HG03045 (cell line): ENCODE data around the gene LSM7.
"Not testable (repeated sequence)": the region's sequence is repeated elsewhere in the genome, so short reads cannot be mapped to it uniquely, and the experiment has no call there.

Experiments
- ATAC-seq: cut with Tn5 transposase; IDR thresholded peaks from one replicate; pipeline ENCODE4 v1.9.1; 2021; ENCODE audit warnings: mild to moderate bottlenecking, moderate library complexity; ENCODE audit not compliant: unreplicated experiment

The LSM7 gene

GRCh38 chr19:2355168-2356035 is 27.0 kb upstream of the LSM7 start:
- ATAC-seq, result no peak

DNA sequence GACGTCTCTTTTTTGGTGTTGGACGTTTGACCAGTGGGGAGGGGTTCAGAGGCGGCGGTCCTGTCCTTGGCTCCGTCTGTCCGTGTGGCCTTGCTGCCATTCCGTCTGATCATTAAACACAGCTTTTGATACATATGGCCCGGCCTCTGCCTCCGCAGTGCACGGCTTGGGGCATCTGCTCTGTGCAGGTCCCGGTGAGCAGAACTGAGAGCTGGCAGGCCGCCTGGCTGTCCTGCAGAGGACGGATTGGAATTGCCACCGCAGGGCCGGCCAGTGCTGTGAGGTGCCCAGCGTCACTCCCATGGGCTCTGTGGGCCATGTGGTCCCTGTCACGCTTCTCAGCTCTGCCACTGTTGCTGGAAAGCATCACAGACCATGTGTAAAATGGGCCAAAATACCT is 26.3 kb upstream of the LSM7 start:
- ATAC-seq, result no peak

DNA sequence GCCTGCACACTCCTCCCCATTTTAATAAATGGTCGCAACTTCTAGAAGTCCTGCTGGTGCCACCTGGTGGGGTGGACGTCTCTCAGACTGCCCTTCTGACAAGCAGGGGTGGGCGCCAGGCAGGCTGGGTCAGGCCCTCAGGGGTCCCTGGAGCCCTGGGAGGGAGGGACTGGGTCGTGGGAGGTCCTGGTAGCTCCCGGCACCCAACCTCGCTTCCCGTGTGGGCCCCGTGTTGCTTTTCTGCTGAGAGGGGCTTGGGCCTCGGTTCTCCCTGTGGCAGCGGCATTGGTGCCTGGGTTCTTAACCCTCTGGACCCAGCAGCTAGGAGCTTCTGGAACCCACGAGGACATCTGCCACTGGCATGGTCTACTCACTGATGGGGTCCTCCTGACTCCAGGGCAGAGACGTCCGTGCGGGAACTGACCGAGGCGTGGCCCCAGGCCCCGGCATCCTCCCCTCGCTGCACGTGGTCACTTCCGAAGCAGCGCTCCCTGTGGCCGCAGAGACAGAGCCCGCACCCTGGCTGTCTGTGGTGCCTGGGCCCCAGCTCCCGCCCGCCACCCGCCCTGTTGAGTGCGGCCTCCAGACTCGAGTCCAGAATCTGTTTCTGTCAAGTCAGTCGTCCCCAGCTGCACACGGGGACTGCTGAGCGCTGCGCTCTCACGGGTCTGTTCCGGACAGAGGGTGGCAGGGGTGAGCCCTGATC is 25.7 kb upstream of the LSM7 start:
- ATAC-seq, result no peak

GRCh38 chr19:2353159-2353886 is 24.9 kb upstream of the LSM7 start:
- ATAC-seq, result no peak

- no peak for ATAC-seq
Observed at GRCh38 chr19:2352121-2352520, 23.7 kb upstream of the LSM7 start.

GRCh38 chr19:2351591-2351990 is 23.2 kb upstream of the LSM7 start:
- no peak for ATAC-seq

GRCh38 chr19:2350656-2351055 is 22.3 kb upstream of the LSM7 start:
- ATAC-seq, result no peak

- not testable (repeated sequence) for ATAC-seq
Observed at GRCh38 chr19:2349818-2350217, 21.4 kb upstream of the LSM7 start.

DNA sequence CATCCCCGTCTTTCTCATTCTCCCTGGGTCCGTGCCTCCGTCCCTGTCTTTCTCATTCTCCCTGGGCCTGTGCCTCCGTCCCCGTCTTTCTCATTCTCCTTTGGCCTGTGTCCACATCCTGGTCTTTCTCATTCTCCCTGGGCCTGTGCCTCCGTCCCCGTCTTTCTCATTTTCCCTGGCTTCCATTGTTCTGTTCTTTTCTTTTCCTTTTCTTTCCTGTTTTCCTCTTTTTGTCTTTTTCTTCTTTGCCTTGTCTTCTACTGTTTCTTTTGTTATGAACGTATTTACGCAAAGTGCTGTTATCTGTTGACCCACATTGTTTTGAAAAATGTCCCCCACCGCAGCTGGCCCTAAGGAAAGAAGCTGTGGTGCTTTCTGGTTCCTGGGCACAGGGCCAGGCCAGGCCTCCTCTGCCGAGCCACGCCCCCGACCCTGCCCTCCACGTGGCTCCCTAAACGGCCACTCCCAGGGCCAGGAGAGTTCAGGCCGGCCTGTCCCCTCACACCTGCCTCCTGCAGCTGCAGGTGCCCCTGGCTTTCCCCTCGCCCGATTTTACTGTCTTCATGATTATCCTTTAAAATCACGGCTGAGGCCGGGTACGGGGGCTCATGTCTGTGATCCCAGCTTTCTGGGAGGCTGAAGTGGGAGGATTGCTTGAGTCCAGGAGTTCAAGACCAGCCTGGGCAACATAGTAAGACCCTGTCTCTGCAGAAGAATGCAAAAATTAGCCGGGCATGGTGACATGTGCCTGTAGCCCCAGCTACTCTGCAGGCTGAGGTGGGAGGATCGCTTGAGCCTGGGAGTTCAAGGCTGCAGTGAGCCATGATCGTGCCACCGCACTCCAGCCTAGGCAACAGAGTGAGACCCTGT is 17.6 kb upstream of the LSM7 start:
- ATAC-seq, result no peak

- no peak for ATAC-seq
Observed at GRCh38 chr19:2345076-2345475, 16.7 kb upstream of the LSM7 start.

- ATAC-seq, result no peak
Observed at GRCh38 chr19:2344381-2344870, 16.0 kb upstream of the LSM7 start.

DNA sequence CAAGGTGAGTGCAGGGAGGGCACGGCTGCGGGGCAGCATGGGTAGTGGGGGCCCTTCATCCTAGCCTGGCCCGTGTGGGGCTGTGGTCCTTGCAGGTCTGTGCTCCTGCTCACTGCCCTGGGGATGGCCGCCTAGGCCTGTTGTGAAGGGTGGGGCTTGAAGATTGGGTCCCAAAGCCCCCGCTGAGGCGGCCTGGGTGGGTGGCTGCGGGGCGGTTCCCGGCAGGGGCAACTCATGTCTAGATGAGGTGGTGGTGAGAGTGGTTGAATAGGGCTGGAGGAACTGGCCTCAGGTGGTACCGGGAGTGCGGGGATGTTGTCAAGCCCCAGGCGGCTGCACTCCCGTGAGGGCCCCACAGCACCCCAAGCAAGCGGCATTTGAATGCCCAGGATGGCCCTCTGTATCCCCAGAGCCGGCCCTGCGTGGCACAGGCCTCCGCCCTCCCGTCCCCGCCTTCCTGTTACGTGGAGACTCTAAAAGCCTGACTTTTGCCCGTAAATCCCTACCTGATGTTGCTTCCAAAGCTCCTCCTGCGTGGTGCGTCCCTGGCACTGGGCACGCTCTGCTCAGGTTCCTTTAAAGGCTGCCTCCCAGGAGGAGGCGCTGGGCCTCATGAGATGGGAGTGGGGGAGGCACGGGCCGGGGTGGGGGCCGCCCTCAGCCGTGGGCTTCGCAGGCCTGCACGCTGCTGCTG is 15.1 kb upstream of the LSM7 start:
- ATAC-seq, result no peak

DNA sequence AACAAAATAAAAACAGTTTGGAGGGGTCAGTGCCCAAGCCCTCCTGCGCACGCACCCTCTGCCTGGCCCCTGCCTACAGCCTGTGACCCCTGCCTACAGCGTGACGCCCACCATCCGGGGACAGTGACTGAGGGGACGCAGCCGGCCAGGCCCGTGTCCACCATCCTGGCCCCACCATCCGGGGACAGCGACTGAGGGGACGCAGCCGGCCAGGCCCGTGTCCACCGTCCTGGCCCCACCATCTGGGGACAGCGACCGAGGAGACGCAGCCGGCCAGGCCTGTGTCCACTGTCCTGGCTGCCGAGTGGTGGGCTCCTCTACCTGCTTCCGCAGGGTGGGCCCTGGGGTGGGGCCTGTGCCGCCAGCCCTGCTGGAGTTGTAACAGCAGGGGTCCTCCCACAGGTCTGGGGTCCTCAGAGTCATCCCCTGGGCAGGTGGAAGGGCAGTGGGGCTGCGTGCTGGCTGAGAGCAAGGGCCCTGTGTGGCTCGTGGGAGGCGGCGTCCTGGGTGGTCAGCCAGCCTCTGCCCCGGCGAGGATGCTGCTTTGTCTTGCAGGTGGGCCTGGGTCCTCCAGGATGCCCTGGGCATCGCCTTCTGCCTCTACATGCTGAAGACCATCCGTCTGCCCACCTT is 14.4 kb upstream of the LSM7 start:
- no peak for ATAC-seq

GRCh38 chr19:2341982-2342381 is 13.6 kb upstream of the LSM7 start:
- ATAC-seq, result no peak

DNA sequence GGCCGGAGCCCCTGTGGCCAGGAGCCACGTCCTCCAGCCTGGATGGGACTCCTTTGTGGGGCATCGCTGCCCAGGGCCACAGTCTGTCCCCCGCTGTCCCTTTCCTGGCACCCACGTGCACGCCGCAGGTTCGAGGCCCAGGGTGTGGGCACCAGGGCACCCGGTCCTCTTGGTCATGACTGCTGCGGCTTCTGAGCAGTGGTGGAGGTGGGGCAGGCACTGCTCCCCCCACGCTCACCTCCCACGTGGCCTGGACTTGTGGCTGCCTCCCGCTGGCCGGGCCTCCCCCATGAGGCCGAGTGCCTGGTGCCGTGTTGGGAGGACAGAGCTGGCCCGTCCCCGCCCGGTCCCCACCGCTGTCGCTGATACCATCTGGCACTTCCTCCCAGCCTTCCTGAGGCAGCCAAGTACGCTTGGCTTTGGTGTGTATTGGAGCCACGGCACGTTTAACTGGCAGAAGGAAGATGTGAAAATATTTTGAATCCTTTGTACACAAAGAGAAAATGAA is 12.9 kb upstream of the LSM7 start:
- ATAC-seq, result no peak

GRCh38 chr19:2340496-2341243 is 12.3 kb upstream of the LSM7 start:
- no peak for ATAC-seq

GRCh38 chr19:2339644-2340310 is 11.4 kb upstream of the LSM7 start:
- ATAC-seq, result no peak
